AG10803 (cell line): Measurements from ENCODE around the gene SYT8.
A peak's percentile ranks its signal among the peaks of the same experiment; 100 is the strongest.

Source experiments
- DNase-seq: peaks from one replicate; pipeline ENCODE4 v3.0.0; 2010; ENCODE audit warnings: low read depth
- H3K4me3 ChIP-seq: 2 replicates; pipeline ENCODE4 v1.5.1; 2011; ENCODE audit warnings: mild to moderate bottlenecking, low read length, control low read depth
- TF ChIP-seq, protein P1 (sequence below): conservative IDR thresholded peaks from 2 replicates; pipeline ENCODE4 v1.5.1; 2011; ENCODE audit warnings: mild to moderate bottlenecking, low read length, control low read depth, inconsistent platforms

SYT8 gene

DNA sequence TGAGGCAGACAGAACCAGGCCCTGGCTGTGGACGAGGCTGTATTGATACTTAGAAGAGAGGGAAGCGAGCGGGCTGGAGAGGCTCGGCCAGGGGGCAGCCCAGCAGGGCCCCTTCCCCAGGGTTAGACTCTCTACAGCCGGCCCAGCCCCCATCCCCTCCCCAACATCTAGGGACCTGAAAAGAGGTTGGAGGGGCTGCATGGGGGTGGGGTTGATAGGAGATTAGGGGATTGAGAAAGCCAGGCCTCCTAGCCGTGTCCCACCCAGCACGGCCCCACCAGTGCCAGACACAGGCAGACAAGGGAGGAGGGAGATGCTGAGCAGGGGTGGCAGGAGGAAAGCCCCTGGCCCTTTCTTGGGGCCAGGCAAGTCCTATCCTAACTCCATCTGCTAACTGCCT, 23.8 kb downstream of the SYT8 start:
- TF ChIP-seq, protein P1, sequence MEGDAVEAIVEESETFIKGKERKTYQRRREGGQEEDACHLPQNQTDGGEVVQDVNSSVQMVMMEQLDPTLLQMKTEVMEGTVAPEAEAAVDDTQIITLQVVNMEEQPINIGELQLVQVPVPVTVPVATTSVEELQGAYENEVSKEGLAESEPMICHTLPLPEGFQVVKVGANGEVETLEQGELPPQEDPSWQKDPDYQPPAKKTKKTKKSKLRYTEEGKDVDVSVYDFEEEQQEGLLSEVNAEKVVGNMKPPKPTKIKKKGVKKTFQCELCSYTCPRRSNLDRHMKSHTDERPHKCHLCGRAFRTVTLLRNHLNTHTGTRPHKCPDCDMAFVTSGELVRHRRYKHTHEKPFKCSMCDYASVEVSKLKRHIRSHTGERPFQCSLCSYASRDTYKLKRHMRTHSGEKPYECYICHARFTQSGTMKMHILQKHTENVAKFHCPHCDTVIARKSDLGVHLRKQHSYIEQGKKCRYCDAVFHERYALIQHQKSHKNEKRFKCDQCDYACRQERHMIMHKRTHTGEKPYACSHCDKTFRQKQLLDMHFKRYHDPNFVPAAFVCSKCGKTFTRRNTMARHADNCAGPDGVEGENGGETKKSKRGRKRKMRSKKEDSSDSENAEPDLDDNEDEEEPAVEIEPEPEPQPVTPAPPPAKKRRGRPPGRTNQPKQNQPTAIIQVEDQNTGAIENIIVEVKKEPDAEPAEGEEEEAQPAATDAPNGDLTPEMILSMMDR: no peak
- DNase-seq: no peak
- H3K4me3 ChIP-seq: no peak overlapping the region

DNA sequence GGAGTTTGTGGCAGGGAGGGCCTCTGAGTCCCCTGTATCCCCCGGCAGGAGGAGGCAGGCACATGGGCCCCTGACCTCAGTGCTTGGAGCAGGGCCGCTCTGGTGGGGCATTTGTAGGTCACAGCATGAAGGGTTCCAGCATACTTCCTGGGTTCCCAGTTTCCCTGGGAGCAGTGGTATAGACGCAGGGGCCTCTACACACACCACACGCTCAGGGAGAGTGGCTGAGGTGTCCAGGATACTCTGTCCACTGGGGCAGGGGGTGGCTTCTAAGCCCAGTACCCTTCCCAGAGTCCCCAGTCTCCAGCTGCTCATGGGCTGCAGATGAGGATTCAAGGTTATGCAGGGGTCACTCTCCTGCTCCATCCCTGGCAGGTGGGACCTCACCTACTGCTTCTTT, 24.2 kb downstream of the SYT8 start:
- TF ChIP-seq, protein P1: no peak
- DNase-seq: no peak
- no peak overlapping the region for H3K4me3 ChIP-seq

DNA sequence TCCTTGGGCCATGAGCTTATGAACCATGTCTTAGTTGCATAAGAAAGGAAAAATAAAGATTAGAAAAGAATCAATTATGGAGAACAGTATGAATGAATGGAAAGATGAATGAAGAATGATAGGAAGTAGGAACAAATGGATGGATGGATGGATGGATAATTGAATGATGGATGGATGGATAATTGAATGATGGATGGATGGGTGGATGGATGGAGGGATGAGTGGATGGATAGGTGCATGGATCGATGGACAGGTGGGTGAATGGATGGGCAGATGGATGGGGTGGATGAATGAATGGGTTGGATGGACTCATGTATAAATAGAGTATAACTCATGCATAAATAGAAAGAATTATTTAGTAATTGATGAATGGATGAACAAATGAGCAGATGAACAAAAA, 25.3 kb downstream of the SYT8 start:
- no peak overlapping the region for H3K4me3 ChIP-seq
- no peak for DNase-seq
- TF ChIP-seq, protein P1: no peak

DNA sequence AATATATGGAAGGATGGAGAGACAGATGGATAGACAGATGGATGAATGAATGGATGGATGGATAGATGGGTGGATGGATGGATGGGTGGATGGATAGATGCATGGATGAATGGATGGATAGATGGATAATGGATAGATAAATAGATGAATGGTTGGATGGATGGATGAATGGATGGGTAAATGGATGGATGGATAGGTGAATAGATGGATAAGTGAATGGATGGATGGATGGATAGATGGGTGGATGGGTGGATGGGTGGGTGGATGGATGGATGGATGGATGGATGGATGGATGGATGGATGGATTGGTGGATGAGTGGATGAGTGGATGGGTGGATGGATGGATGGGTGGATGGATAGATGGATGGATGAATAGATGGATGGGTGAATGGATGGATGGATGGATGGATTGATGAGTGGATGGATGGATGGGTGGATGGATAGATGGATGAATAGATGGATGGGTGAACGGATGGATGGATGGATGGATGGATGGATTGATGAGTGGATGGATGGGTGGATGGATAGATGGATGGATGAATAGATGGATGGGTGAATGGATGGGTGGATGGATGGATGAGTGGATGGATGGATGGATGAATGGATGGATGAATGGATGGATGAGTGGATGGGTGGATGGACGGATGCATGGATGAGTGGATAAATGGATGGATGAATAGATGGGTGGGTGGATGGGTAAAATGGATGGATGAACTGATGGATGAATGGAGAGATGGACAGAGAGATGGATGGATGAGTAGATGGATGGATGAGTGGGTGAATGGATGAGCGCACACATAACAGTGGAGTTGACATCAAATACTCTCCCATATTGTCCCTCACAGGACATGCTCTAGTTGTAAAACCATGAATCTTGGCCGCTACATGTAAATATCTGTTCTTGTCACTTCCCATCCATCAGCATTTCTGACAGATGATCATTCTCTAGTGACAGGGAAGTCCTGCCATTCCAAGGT, 26.9 kb downstream of the SYT8 start:
- TF ChIP-seq, protein P1: no peak
- no peak overlapping the region for H3K4me3 ChIP-seq
- DNase-seq: no peak

DNA sequence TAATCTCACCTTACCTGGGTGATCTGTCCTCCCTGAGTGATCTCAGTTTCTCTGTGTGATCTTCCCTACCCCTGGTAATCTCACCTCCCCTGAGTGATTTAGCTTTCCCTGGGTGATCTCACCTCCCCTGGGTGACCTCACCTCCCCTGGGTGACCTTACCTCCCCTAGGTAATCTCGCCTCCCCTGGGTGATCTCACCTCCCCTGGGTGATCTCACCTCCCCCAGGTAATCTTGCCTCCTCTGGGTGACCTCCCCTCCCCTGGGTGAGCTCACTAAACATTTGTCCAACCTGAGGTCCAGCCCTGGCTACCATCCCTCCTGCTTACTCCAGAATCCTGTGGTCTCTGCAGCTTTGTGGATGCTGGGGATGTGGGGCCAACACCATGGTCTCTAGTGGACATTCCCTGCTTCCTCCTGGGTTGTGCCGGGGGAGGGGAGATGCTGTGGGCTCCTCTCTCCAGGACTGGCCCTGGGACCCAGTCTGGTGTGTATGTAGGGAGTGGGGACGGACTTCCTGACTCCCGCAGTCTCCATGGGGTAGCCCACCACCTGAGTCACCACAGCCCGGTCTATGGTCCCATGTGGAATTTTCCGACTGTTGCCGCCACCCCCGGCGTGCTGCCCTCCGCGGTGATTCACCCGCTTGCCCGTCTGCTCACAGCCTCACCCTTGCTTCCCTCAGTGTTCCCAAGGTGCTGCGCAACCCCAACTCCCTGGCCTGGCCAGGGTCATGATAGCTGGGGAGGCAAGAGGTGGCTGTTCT, 28.0 kb downstream of the SYT8 start:
- no peak overlapping the region for H3K4me3 ChIP-seq
- DNase-seq: no peak
- TF ChIP-seq, protein P1: no peak

DNA sequence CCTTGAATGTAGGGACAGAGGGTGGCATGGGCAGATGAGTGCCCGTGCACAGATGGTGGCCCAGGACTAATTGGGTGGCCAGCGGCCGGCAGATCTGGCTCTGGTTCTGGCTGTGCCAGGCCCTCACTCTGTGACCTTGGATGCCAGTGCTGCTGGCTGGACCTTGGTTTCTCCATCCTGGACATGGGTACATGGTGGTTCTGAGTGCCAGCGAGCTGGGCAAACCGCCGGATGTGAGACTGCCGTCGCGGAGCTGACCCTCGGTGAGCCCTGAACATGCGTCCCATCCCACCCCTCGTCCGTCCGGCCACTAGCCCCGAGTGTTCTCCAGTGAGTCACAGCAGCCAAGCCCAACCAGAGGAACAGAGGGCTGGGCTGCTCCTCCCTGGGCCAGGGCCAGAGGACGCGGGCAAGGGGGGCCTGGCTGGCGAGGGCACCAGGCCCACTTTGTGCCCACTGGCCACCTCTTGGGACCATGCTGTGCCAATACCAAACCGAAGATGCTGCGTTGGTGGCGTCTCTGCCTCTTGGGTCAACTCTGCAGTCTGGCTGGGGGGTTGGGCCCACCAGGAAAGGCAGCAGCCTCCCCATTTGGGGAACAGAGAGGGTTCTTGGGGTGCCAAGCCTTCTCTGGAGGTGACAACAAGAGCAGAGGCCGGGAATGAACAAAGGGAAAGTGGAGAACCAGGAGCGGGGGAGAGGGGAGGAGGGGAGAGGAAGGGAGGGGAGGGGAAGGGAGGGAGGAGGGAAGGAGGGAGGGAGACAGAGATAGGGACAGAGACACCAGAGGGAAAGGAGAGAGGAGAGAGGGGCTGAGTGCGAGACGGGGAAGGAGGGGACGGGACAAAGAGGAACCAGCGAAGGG, 28.8 kb downstream of the SYT8 start:
- DNase-seq: peak; percentile 86
- peak overlapping the region; percentile 24 for H3K4me3 ChIP-seq
- TF ChIP-seq, protein P1: no peak
